Smooth muscle cell of the brain vasculature (primary cell): Measurements from ENCODE around the gene RHOC.
A peak's percentile ranks its signal among the peaks of the same experiment; 100 is the strongest.

Experiments used
- DNase-seq: peaks from one replicate; pipeline ENCODE4 v3.0.0-alpha.2; 2012; ENCODE audit warnings: low read depth, low spot score

RHOC gene

GRCh38 chr1:112702067-112702395 is 4.9 kb downstream of the RHOC start:
- no peak for DNase-seq

GRCh38 chr1:112701227-112702066 is 5.5 kb downstream of the RHOC start:
- DNase-seq = no peak

GRCh38 chr1:112700290-112701226 is 6.4 kb downstream of the RHOC start:
- peak; percentile 98 for DNase-seq

GRCh38 chr1:112699425-112700144 is 7.3 kb downstream of the RHOC start:
- no peak for DNase-seq

- DNase-seq = no peak
Measured at GRCh38 chr1:112698366-112699310, 8.3 kb downstream of the RHOC start.

GRCh38 chr1:112697781-112698201 is 9.1 kb downstream of the RHOC start:
- DNase-seq = no peak

GRCh38 chr1:112696578-112697314 is 10.2 kb downstream of the RHOC start:
- no peak for DNase-seq

- no peak for DNase-seq
Measured at GRCh38 chr1:112695276-112695675, 11.7 kb downstream of the RHOC start.

- no peak for DNase-seq
Measured at GRCh38 chr1:112694363-112694929, 12.5 kb downstream of the RHOC start.

GRCh38 chr1:112693821-112694220 is 13.1 kb downstream of the RHOC start:
- no peak for DNase-seq

GRCh38 chr1:112692681-112693080 is 14.2 kb downstream of the RHOC start:
- DNase-seq = no peak

GRCh38 chr1:112689842-112690237 is 17.1 kb downstream of the RHOC start:
- DNase-seq = no peak

- DNase-seq = no peak
Measured at GRCh38 chr1:112689196-112689841, 17.6 kb downstream of the RHOC start.

GRCh38 chr1:112688781-112689193 is 18.1 kb downstream of the RHOC start:
- no peak for DNase-seq

GRCh38 chr1:112687785-112688496 is 19.0 kb downstream of the RHOC start:
- no peak for DNase-seq

GRCh38 chr1:112687361-112687760 is 19.6 kb downstream of the RHOC start:
- DNase-seq = no peak

GRCh38 chr1:112686835-112687234 is 20.1 kb downstream of the RHOC start:
- DNase-seq = no peak

GRCh38 chr1:112686417-112686816 is 20.5 kb downstream of the RHOC start:
- DNase-seq = no peak

- no peak for DNase-seq
Measured at GRCh38 chr1:112685913-112686312, 21.0 kb downstream of the RHOC start.
